Measurements from ENCODE around the gene CCDC136. TPM values are rescaled to one million over a fixed set of nuclear protein-coding genes. Genes with fewer than 3 reads are reported as not detected.

Gene CCDC136
- total RNA-seq, 2 experiments from 2014 or later = 8.8 to 8.9 TPM

GRCh38 chr7:128811631-128812430, 20.1 kb downstream of the CCDC136 start:
- H3K27me3 Mint-ChIP-seq = no peaks in the 10 kb centered on the region
- no peaks in the 10 kb centered on the region for H3K4me1 Mint-ChIP-seq (ENCODE audit: low read depth)
- no peak overlapping the region for H3K4me3 Mint-ChIP-seq
- no peak overlapping the region for H3K27ac Mint-ChIP-seq
- POLR2A ChIA-PET = no interaction called here
- H3K36me3 Mint-ChIP-seq = no peaks in the 10 kb centered on the region
- no peak for DNase-seq
- H3K9me3 Mint-ChIP-seq = no peaks in the 10 kb centered on the region
- CTCF ChIA-PET = interaction anchor here (1.0 kb wide), 1 partner anchor 225 kb away, joined by 3 read pairs; no protein-coding TSS in a partner anchor
- intact Hi-C loops (cut with micrococcal nuclease) = no loop called here

GRCh38 chr7:128812514-128813168, 20.9 kb downstream of the CCDC136 start:
- no peak overlapping the region for H3K4me3 Mint-ChIP-seq
- ChIA-PET CTCF (no interaction called here), POLR2A (no interaction called here)
- DNase-seq = no peak
- no peaks in the 10 kb centered on the region for H3K36me3 Mint-ChIP-seq
- H3K4me1 Mint-ChIP-seq (ENCODE audit: low read depth) = no peaks in the 10 kb centered on the region
- no peak overlapping the region for H3K27ac Mint-ChIP-seq
- intact Hi-C loops (cut with micrococcal nuclease) = no loop called here
- H3K27me3 Mint-ChIP-seq = no peaks in the 10 kb centered on the region
- no peaks in the 10 kb centered on the region for H3K9me3 Mint-ChIP-seq

- no peaks in the 10 kb centered on the region for H3K36me3 Mint-ChIP-seq
- POLR2A ChIA-PET = no interaction called here
- no peaks in the 10 kb centered on the region for H3K27me3 Mint-ChIP-seq
- no peak overlapping the region for H3K27ac Mint-ChIP-seq
- CTCF ChIA-PET = no interaction called here
- intact Hi-C loops (cut with micrococcal nuclease) = no loop called here
- H3K4me3 Mint-ChIP-seq = no peak overlapping the region
- DNase-seq = no peak
- no peaks in the 10 kb centered on the region for H3K4me1 Mint-ChIP-seq (ENCODE audit: low read depth)
- H3K9me3 Mint-ChIP-seq = no peaks in the 10 kb centered on the region
These were observed 22.7 kb downstream of the CCDC136 start for GRCh38 chr7:128814499-128814898.

- Mint-ChIP-seq H3K9me3 (no peaks in the 10 kb centered on the region), H3K27ac (no peak overlapping the region), H3K36me3 (no peaks in the 10 kb centered on the region), H3K4me3 (no peak overlapping the region), H3K27me3 (no peaks in the 10 kb centered on the region), H3K4me1 (ENCODE audit: low read depth) (peaks cover 3% of the 10 kb centered on the region)
- ChIA-PET POLR2A (no interaction called here), CTCF (no interaction called here)
- no peak for DNase-seq
- intact Hi-C loops (cut with micrococcal nuclease) = no loop called here
These were observed 23.6 kb downstream of the CCDC136 start for GRCh38 chr7:128815289-128815942.

GRCh38 chr7:128818694-128819093, 26.9 kb downstream of the CCDC136 start:
- no peak overlapping the region for H3K4me3 Mint-ChIP-seq
- CTCF ChIA-PET = no interaction called here
- H3K9me3 Mint-ChIP-seq = no peaks in the 10 kb centered on the region
- H3K4me1 Mint-ChIP-seq (ENCODE audit: low read depth) = peaks cover 3% of the 10 kb centered on the region
- H3K27ac Mint-ChIP-seq = no peak overlapping the region
- no peak for DNase-seq
- H3K36me3 Mint-ChIP-seq = no peaks in the 10 kb centered on the region
- H3K27me3 Mint-ChIP-seq = no peaks in the 10 kb centered on the region
- POLR2A ChIA-PET = no interaction called here
- intact Hi-C loops (cut with micrococcal nuclease) = no loop called here

- H3K4me1 Mint-ChIP-seq (ENCODE audit: low read depth) = peaks cover 3% of the 10 kb centered on the region
- DNase-seq = no peak
- H3K27me3 Mint-ChIP-seq = peaks cover 2% of the 10 kb centered on the region
- no peaks in the 10 kb centered on the region for H3K9me3 Mint-ChIP-seq
- intact Hi-C loops (cut with micrococcal nuclease) = no loop called here
- no peak overlapping the region for H3K4me3 Mint-ChIP-seq
- H3K27ac Mint-ChIP-seq = no peak overlapping the region
- POLR2A ChIA-PET = no interaction called here
- CTCF ChIA-PET = interaction anchor here (1.2 kb wide), 1 partner anchor 62 kb away, joined by 3 read pairs; no protein-coding TSS in a partner anchor
- H3K36me3 Mint-ChIP-seq = no peaks in the 10 kb centered on the region
These were observed 30.0 kb downstream of the CCDC136 start for GRCh38 chr7:128821724-128822123.

GRCh38 chr7:128826512-128826911, 34.7 kb downstream of the CCDC136 start:
- ChIA-PET POLR2A (no interaction called here), CTCF (no interaction called here)
- Mint-ChIP-seq H3K27ac (no peak overlapping the region), H3K27me3 (peaks cover 34% of the 10 kb centered on the region), H3K36me3 (no peaks in the 10 kb centered on the region), H3K9me3 (no peaks in the 10 kb centered on the region), H3K4me3 (no peak overlapping the region), H3K4me1 (ENCODE audit: low read depth) (peaks cover 11% of the 10 kb centered on the region)
- DNase-seq = no peak
- intact Hi-C loops (cut with micrococcal nuclease) = no loop called here

GRCh38 chr7:128826916-128827247, 35.1 kb downstream of the CCDC136 start:
- POLR2A ChIA-PET = no interaction called here

GRCh38 chr7:128827248-128827958, 35.6 kb downstream of the CCDC136 start:
- CTCF ChIA-PET = no interaction called here
- POLR2A ChIA-PET = no interaction called here

More at GRCh38 chr7:128826916-128827247, 35.1 kb downstream of the CCDC136 start:
- intact Hi-C loops (cut with micrococcal nuclease) = no loop called here
- H3K4me3 Mint-ChIP-seq = no peak overlapping the region
- H3K27ac Mint-ChIP-seq = no peak overlapping the region
- no peak for DNase-seq
- peaks cover 11% of the 10 kb centered on the region for H3K4me1 Mint-ChIP-seq (ENCODE audit: low read depth)
- H3K9me3 Mint-ChIP-seq = no peaks in the 10 kb centered on the region
- H3K27me3 Mint-ChIP-seq = peaks cover 37% of the 10 kb centered on the region
- no peaks in the 10 kb centered on the region for H3K36me3 Mint-ChIP-seq
- CTCF ChIA-PET = no interaction called here

GRCh38 chr7:128827971-128828711, 36.4 kb downstream of the CCDC136 start:
- ChIA-PET POLR2A (no interaction called here), CTCF (interaction anchor here (1.0 kb wide), 1 partner anchor 55 kb away, joined by 4 read pairs; no protein-coding TSS in a partner anchor)
- Mint-ChIP-seq H3K36me3 (no peaks in the 10 kb centered on the region), H3K27ac (no peak overlapping the region), H3K4me3 (no peak overlapping the region), H3K27me3 (peaks cover 38% of the 10 kb centered on the region), H3K9me3 (no peaks in the 10 kb centered on the region), H3K4me1 (ENCODE audit: low read depth) (peaks cover 11% of the 10 kb centered on the region)
- intact Hi-C loops (cut with micrococcal nuclease) = no loop called here
- DNase-seq = no peak

More at GRCh38 chr7:128827248-128827958, 35.6 kb downstream of the CCDC136 start:
- DNase-seq = no peak
- Mint-ChIP-seq H3K9me3 (no peaks in the 10 kb centered on the region), H3K27me3 (peaks cover 38% of the 10 kb centered on the region), H3K36me3 (no peaks in the 10 kb centered on the region), H3K4me1 (ENCODE audit: low read depth) (peaks cover 11% of the 10 kb centered on the region), H3K27ac (no peak overlapping the region), H3K4me3 (no peak overlapping the region)
- intact Hi-C loops (cut with micrococcal nuclease) = no loop called here

- Mint-ChIP-seq H3K4me3 (no peak overlapping the region), H3K27me3 (peaks cover 38% of the 10 kb centered on the region), H3K27ac (no peak overlapping the region), H3K36me3 (no peaks in the 10 kb centered on the region), H3K9me3 (no peaks in the 10 kb centered on the region), H3K4me1 (ENCODE audit: low read depth) (peaks cover 11% of the 10 kb centered on the region)
- DNase-seq = no peak
- ChIA-PET POLR2A (no interaction called here), CTCF (no interaction called here)
- intact Hi-C loops (cut with micrococcal nuclease) = no loop called here
These were observed 37.8 kb downstream of the CCDC136 start for GRCh38 chr7:128829391-128830166.

Measured in activated CD4-positive, alpha-beta memory T cell treated with anti-CD3 and anti-CD28 coated beads for 36 hours (primary cell).